ENCODE data around the gene LAMC3. TPM values are rescaled to one million over a fixed set of nuclear protein-coding genes. Genes with fewer than 3 reads are reported as not detected.

LAMC3 gene
- polyA plus RNA-seq, 1 of the 3 experiments (the other 2 are of a cell fraction): 0.07 TPM

DNA sequence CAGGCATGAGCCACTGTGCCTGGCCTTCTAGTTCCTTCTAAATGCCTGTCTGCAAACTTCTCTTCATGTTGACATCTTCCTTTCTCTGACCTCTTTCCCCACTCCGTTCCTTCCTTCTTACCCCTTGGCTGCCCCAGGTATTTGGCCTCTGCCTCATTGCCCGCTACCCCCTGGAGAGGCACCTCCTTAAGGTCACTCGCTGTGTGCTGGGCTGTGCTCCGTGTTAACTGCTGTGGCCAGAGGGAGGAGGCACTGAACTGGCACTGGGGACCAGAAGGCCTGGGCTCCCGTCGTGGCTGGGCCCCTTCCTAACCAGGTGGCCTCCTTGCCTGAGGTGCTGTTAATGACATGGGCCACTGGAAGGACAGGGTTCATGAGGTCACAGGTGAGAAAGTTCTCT lies 39.4 kb downstream of the LAMC3 start:
- TF ChIP-seq, protein P1, sequence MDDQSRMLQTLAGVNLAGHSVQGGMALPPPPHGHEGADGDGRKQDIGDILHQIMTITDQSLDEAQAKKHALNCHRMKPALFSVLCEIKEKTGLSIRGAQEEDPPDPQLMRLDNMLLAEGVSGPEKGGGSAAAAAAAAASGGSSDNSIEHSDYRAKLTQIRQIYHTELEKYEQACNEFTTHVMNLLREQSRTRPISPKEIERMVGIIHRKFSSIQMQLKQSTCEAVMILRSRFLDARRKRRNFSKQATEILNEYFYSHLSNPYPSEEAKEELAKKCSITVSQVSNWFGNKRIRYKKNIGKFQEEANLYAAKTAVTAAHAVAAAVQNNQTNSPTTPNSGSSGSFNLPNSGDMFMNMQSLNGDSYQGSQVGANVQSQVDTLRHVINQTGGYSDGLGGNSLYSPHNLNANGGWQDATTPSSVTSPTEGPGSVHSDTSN (IDR thresholded peaks at IDR 0.05): no peak
- TF ChIP-seq SIN3A (IDR thresholded peaks at IDR 0.05; ENCODE audit: borderline replicate concordance, low read depth, low read length) (no peak), FOXJ3 (CRISPR knock-in tag; IDR thresholded peaks at IDR 0.05) (no peak)
- Histone ChIP-seq H3K9ac (no peak overlapping the region), H4K20me1 (ENCODE audit: insufficient read depth) (no peaks in the 10 kb centered on the region), H3K9me3 (no peaks in the 10 kb centered on the region), H3K36me3 (replicated peaks in 1 of 2; ENCODE audit: control insufficient read depth in 1 of 2, insufficient read depth in 2 of 2, low read length in 1 of 2) (no peaks in the 10 kb centered on the region), H3K27ac (ENCODE audit: low read depth in 2 of 2, low read length in 1 of 2) (no peak overlapping the region), H2AFZ (ENCODE audit: low read depth) (no peak overlapping the region), H3K4me3 (ENCODE audit: low read depth in 2 of 2, low read length in 1 of 2) (no peak overlapping the region), H3K27me3 (ENCODE audit: insufficient read depth) (no peaks in the 10 kb centered on the region), H3K4me1 (ENCODE audit: control insufficient read depth in 1 of 2, insufficient read depth in 2 of 2, low read depth in 1 of 2, low read length in 1 of 2) (no peaks in the 10 kb centered on the region; a peak in 1 of 4 replicates), H3K4me2 (no peak overlapping the region), H3F3A (replicated peaks; ENCODE audit: insufficient read depth) (no peaks in the 10 kb centered on the region), H3K79me2 (ENCODE audit: insufficient read depth) (no peaks in the 10 kb centered on the region), H3K9me2 (no peaks in the 10 kb centered on the region)
- CTCF ChIA-PET: interaction anchor here (0.7 to 5.8 kb wide), 6 partner anchors 9 to 180 kb away, joined by 3 to 116 read pairs (median 20); no protein-coding TSS in a partner anchor
- POLR2A ChIA-PET: no interaction called here
- 83% methylated on average over 4 of the region's 6 CpGs for WGBS (ENCODE audit: low lambda C conversion rate)
- no peak for DNase-seq

DNA sequence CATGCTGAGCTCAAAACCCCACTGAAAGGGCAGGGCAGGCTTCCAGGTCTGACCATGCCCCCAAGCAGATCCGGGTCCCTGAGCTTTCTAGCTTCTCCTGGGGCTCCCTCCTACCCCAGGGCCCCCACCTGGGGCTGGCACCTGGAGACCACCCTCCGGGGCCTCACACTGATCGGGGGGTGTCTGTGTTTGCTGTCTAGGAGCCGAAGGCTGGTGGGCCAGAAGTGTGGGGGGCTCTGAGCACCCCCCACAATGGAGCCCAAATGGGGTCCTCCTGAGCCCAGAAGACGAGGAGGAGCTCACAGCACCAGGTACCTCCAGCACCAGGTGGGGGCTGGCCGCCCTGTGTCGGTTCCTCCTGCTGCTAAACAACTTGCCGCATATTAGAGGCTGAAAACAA lies 39.8 kb downstream of the LAMC3 start:
- Histone ChIP-seq H3K4me3 (ENCODE audit: low read depth in 2 of 2, low read length in 1 of 2) (no peak overlapping the region), H3F3A (replicated peaks; ENCODE audit: insufficient read depth) (no peaks in the 10 kb centered on the region), H3K79me2 (ENCODE audit: insufficient read depth) (no peaks in the 10 kb centered on the region), H3K9me2 (no peaks in the 10 kb centered on the region), H3K9me3 (no peaks in the 10 kb centered on the region), H3K9ac (no peak overlapping the region), H3K4me1 (ENCODE audit: control insufficient read depth in 1 of 2, insufficient read depth in 2 of 2, low read depth in 1 of 2, low read length in 1 of 2) (no peaks in the 10 kb centered on the region; a peak in 1 of 4 replicates), H3K4me2 (no peak overlapping the region), H4K20me1 (ENCODE audit: insufficient read depth) (no peaks in the 10 kb centered on the region), H3K36me3 (replicated peaks in 1 of 2; ENCODE audit: control insufficient read depth in 1 of 2, insufficient read depth in 2 of 2, low read length in 1 of 2) (no peaks in the 10 kb centered on the region), H3K27me3 (ENCODE audit: insufficient read depth) (no peaks in the 10 kb centered on the region), H2AFZ (ENCODE audit: low read depth) (no peak overlapping the region), H3K27ac (ENCODE audit: low read depth in 2 of 2, low read length in 1 of 2) (no peak overlapping the region)
- TF ChIP-seq MXI1 (IDR thresholded peaks at IDR 0.05; ENCODE audit: low read depth, low read length): no peak
- TF ChIP-seq, protein P2, sequence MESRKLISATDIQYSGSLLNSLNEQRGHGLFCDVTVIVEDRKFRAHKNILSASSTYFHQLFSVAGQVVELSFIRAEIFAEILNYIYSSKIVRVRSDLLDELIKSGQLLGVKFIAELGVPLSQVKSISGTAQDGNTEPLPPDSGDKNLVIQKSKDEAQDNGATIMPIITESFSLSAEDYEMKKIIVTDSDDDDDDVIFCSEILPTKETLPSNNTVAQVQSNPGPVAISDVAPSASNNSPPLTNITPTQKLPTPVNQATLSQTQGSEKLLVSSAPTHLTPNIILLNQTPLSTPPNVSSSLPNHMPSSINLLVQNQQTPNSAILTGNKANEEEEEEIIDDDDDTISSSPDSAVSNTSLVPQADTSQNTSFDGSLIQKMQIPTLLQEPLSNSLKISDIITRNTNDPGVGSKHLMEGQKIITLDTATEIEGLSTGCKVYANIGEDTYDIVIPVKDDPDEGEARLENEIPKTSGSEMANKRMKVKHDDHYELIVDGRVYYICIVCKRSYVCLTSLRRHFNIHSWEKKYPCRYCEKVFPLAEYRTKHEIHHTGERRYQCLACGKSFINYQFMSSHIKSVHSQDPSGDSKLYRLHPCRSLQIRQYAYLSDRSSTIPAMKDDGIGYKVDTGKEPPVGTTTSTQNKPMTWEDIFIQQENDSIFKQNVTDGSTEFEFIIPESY (IDR thresholded peaks at IDR 0.05; ENCODE audit: borderline replicate concordance, low read depth): no peak
- no peak for TF ChIP-seq FOXJ3 (CRISPR knock-in tag; IDR thresholded peaks at IDR 0.05)
- TF ChIP-seq EP300 (IDR thresholded peaks at IDR 0.05; ENCODE audit: borderline replicate concordance in 1 of 2, low read depth in 1 of 2, low read length in 1 of 2): no peak
- TF ChIP-seq CHD2 (IDR thresholded peaks at IDR 0.05; ENCODE audit: low read length, partially characterized antibody): no peak
- TF ChIP-seq RXRA (IDR thresholded peaks at IDR 0.05; ENCODE audit: borderline replicate concordance, low read depth): no peak
- TF ChIP-seq, protein P1 (IDR thresholded peaks at IDR 0.05): no peak
- TF ChIP-seq TCF12 (IDR thresholded peaks at IDR 0.05): no peak
- TF ChIP-seq TAF1 (IDR thresholded peaks at IDR 0.05; ENCODE audit: borderline replicate concordance, low read depth, low read length): no peak
- TF ChIP-seq, protein P3, sequence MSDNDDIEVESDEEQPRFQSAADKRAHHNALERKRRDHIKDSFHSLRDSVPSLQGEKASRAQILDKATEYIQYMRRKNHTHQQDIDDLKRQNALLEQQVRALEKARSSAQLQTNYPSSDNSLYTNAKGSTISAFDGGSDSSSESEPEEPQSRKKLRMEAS (IDR thresholded peaks at IDR 0.05; ENCODE audit: low read depth): no peak
- TF ChIP-seq, protein P4, sequence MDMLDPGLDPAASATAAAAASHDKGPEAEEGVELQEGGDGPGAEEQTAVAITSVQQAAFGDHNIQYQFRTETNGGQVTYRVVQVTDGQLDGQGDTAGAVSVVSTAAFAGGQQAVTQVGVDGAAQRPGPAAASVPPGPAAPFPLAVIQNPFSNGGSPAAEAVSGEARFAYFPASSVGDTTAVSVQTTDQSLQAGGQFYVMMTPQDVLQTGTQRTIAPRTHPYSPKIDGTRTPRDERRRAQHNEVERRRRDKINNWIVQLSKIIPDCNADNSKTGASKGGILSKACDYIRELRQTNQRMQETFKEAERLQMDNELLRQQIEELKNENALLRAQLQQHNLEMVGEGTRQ (IDR thresholded peaks at IDR 0.05; ENCODE audit: borderline replicate concordance, low read depth, low read length): no peak
- TF ChIP-seq ELF1 (IDR thresholded peaks at IDR 0.05): no peak
- TF ChIP-seq, protein P5, sequence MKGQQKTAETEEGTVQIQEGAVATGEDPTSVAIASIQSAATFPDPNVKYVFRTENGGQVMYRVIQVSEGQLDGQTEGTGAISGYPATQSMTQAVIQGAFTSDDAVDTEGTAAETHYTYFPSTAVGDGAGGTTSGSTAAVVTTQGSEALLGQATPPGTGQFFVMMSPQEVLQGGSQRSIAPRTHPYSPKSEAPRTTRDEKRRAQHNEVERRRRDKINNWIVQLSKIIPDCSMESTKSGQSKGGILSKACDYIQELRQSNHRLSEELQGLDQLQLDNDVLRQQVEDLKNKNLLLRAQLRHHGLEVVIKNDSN (IDR thresholded peaks at IDR 0.05; ENCODE audit: borderline replicate concordance, low read depth): no peak
- no peak for TF ChIP-seq RCOR1 (IDR thresholded peaks at IDR 0.05; ENCODE audit: low read length)
- TF ChIP-seq, protein P6, sequence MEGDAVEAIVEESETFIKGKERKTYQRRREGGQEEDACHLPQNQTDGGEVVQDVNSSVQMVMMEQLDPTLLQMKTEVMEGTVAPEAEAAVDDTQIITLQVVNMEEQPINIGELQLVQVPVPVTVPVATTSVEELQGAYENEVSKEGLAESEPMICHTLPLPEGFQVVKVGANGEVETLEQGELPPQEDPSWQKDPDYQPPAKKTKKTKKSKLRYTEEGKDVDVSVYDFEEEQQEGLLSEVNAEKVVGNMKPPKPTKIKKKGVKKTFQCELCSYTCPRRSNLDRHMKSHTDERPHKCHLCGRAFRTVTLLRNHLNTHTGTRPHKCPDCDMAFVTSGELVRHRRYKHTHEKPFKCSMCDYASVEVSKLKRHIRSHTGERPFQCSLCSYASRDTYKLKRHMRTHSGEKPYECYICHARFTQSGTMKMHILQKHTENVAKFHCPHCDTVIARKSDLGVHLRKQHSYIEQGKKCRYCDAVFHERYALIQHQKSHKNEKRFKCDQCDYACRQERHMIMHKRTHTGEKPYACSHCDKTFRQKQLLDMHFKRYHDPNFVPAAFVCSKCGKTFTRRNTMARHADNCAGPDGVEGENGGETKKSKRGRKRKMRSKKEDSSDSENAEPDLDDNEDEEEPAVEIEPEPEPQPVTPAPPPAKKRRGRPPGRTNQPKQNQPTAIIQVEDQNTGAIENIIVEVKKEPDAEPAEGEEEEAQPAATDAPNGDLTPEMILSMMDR (IDR thresholded peaks at IDR 0.05): no peak
- TF ChIP-seq MEF2A (IDR thresholded peaks at IDR 0.05; ENCODE audit: borderline replicate concordance, low read depth): no peak
- no peak for TF ChIP-seq POLR2AphosphoS5 (IDR thresholded peaks at IDR 0.05; ENCODE audit: low read depth, low read length)
- WGBS (ENCODE audit: low lambda C conversion rate): 78% methylated on average over 6 of the region's 8 CpGs
- no peak for DNase-seq
- POLR2A ChIA-PET: no interaction called here
- CTCF ChIA-PET: interaction anchor here (0.6 to 5.8 kb wide), 8 partner anchors 8 to 348 kb away, joined by 3 to 116 read pairs (median 4); no protein-coding TSS in a partner anchor

Data from SK-N-SH (cell line).